Measurements from ENCODE around the gene CCDC51.

CCDC51 gene

GRCh38 chr3:48418140-48418539, 21.8 kb downstream of the CCDC51 start:
- no peak for DNase-seq

GRCh38 chr3:48417529-48418108, 22.3 kb downstream of the CCDC51 start:
- DNase-seq = no peak

DNA sequence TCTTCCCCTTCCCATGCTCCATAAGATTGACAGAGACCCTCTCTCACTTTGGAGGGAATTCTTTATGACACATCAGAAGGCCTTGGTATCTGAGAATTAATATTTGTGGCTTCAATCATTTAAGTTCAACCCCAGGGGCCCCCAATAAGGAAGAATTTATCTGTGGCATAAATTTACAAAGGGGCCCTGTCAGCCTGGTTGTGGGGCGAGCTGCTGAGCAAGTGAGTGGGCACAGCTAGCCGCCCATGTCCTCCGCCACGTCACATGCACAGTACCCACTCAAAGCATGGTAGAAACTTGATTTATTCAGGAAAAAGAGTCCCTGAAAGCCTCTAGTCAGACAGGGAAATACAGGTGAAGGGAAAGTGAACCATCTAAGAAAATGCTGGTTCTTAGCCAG, 23.4 kb downstream of the CCDC51 start:
- no peak for DNase-seq

- no peak for DNase-seq
Observed at GRCh38 chr3:48416091-48416505, 23.8 kb downstream of the CCDC51 start.

DNA sequence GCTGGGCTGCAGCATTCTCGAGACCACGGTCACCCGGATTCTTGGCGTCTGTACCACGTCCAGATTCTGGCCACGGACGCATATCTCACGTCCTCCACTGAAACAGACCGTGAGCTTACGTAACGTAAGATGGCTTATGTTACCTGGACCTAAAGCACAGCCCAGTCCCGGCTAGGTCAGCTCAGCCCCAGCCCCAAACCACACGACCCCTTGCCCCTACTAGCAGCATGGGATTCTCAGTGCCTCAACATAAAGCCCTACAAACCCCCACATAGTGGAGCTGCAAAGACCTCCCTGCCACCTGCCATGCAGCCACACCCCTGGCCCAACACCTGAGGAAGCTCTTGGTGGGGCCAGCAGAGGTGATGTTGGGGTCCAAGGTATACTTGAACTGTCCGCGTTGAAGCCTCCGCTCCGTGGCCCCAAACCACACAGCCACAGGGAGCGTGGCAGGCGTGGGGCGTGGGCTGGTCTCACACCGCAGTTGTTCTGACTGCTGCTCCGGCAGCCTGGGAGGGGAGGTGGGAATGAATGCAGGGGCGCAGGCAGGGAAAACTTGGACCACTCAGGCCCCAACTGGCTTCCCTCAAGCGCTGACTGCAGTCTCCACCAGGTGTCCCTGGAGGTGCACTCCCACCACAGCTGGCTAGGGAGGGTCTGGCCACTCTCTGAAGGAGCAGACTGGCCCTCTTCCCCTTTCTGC, 24.5 kb downstream of the CCDC51 start:
- no peak for DNase-seq

DNA sequence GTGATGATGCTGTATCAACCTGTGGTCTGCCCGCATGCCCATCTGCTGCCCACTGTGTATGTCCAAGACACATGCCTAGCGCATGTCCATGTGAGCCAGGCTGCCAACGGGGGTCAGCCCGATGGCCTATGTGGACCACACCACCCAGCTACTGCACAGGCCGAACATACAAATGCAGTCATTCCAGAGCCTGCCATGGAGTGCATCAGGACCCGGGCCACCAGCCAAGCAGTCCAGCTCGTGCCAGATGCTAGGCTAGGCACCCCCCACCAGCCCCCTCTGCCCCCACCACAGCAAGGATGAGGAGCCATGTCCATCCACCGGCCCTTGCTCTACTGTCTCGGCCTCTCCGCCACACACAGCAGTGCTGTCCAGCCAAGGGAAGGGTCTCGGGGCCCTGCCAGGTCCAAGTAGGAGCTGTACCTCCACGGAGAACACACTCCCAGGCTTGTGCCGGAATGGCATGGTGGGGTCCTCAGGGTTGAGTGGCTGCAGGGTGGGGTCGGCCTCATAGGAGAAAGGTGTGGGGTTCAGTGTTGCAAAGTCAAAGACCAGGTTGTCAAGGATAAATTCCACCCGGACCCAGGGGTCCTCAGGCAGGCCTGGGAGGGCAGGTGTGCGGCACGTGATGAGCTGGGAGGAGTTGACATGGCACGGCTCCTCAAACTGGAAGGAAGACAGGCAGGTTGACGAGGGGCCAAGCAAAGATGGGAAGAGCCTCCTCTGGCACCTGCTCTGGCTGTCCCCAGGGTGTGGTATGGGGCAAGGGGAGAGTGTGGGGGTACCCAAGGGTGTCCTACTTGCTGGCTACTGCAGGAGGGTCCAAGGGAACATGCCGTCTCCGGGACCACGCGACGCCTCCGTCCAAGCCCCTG, 25.3 kb downstream of the CCDC51 start:
- DNase-seq = no peak

- no peak for DNase-seq
Observed at GRCh38 chr3:48413611-48414010, 26.3 kb downstream of the CCDC51 start.

DNA sequence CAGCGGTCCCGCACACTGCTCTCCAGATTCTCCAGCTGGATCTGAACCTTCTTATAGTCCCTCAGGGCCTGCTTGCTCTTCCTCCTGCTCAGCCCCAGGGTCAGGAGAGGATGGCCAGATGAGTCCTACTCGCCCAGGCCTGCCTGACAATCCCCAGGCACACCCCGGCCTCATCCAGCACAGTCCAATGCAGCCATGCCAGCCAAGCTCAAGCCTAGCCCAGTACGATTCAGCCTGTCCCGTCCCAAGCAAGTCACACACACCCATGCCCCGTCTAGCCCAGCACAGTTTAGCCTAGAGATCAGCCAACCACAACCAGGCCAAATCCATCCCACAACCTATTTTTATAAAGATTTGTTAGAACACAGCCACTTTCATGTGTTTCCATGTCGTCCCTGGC, 26.8 kb downstream of the CCDC51 start:
- DNase-seq = no peak

DNA sequence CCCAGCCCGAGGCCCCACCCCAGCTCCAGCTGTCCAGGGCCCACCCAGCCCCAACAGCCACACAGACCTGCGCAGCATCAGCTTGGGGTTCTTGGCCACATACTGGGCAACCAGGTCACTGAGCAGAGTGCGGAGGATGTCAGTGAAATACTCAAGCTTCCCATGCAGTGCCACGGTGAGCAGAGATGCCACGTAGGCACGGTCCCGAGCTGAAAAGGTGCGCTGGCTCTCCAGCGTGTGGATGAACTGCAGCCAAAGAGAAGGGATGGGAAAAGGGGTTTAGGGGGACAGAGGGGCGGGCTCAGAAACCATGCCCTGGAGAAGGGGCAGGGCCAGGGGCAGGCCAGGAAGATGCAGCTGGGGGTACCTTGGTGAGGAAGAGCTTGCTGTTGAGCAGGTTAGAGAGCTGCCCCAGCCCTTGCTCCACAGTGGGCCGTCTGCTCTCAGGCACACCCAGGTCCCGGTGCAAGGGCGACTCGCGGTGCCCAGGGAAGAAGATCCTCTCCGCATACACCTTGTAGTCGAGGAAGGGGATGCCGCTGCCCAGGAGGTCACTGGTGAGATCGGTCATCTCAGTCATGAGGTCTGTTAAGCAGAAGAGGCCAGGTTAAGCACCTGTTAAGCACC, 27.4 kb downstream of the CCDC51 start:
- no peak for DNase-seq

GRCh38 chr3:48411606-48412374, 28.1 kb downstream of the CCDC51 start:
- DNase-seq = no peak

DNA sequence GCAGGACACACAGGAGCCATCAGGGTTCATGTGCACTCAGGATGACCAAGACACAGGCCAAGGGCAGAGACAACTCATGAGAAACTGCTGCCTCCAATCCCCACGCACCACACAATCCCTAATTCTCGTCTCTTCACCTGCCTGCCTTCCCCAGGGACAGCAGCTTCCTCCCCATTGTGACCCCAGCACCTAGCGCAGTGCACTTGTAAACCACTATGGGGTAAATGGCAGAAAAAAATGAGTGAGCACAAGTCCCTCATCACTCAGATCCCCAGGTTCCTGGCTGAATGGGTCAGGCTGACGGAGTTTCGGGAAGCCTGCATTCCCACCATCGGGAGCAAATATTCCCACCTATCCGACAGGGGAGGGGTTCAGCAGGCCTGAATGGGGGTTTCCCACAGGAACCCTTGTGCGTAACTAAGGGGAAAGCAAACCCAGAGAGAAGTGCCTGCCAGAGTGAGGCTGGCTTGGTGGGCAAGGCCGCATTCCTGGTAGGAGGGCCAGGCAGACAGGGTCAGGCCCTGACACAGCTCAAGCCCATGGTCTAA, 28.8 kb downstream of the CCDC51 start:
- DNase-seq = no peak

- no peak for DNase-seq
Observed at GRCh38 chr3:48410205-48411040, 29.5 kb downstream of the CCDC51 start.

GRCh38 chr3:48409291-48410201, 30.4 kb downstream of the CCDC51 start:
- DNase-seq = no peak

- DNase-seq = no peak
Observed at GRCh38 chr3:48408823-48409281, 31.1 kb downstream of the CCDC51 start.

- peak in 1 of 2 experiments; percentile 1 for DNase-seq
Observed at GRCh38 chr3:48407542-48408099, 32.3 kb downstream of the CCDC51 start.

DNA sequence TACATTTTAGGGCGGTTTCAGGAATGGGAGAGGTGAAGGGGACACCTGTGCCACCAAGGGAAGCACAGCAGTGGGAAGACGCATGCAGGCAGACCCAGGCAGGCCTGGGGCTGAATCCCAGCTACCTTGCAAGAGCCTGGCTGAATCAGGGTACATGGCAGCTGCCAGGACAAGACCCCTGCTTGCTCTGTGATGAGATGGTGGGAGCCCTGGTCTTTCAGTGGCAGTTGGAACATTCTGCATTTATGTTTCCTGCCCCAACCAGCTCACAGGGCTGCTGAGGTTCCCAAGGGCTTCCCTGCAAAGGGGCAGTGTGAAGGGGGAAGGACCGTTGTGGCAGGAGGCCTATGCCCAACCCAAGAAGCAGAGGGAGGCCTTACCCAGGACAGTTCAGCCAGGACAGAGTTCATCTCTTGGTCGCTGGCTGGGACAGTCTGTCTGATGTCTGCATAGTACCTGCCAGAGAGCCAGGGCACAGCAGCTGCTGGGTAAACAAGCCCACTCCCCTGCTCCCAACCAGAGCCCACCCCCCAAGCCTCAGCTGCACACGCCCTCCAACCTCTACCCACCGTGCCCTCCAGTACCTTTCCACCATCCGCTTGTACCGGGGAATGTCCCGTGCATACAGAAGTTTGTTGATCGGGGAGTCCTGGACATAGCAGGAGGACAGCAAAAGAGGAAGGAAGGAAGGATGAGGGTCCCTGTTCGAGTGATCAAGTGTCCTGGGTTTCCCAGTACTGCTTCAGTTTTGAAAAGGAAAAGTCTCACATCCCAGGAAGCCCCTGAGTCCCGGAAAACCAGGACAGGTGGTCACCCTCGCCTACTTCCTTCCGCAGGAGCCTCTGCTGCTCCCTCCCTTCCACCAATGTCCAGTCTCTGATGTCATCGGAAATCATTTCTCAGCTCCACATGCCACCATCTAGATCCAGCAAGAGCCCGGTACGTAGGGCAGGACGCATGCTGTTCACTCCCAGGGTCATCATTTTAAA, 33.2 kb downstream of the CCDC51 start:
- DNase-seq = peak in 1 of 2 experiments; percentile 1

- no peak for DNase-seq
Observed at GRCh38 chr3:48405971-48406370, 33.9 kb downstream of the CCDC51 start.

DNA sequence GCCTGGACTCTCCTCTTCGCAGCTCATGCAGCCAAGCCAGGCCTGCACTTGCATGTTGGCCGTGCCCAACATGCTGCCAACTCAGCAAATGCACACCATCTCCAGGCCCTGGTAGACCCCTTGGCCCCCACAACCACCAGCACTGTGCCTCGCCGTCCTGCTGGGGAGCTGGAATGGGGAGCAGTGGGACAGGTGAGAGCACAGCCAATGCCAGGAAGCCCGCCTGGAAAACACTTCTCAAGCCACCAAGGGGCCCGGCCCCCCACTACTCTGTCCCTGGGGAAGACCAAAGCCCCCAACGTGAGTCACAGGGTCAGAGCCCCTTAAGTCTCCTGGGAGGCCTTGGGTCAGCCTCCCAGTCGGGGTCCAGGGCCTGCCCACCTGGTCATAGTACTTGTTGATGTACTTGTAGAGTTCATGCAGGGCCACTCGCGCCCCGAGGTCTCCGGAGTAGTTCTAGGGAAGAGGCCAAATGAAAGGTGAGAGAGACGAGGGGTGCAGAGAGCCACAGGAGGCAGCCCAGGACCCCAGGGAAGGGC, 34.5 kb downstream of the CCDC51 start:
- peak in 1 of 2 experiments; percentile 2 for DNase-seq

Measured in activated CD4-positive, alpha-beta T cell treated with anti-CD3 and anti-CD28 coated beads, Interleukin-2, amount 50 U/mL, for 48 hours (primary cell).